Fibroblast of lung (primary cell): ENCODE results near the gene FRY. TPM values are rescaled to one million over a fixed set of nuclear protein-coding genes. Genes with fewer than 3 reads are reported as not detected.

ENCODE experiments used
- DNase-seq, 2 donors: peaks; one replicate each; pipeline versions ENCODE4 v3.0.0 to v3.0.0-alpha.2; 2010; ENCODE audit warnings: low read depth in 2 of 2
- H2AFZ ChIP-seq: 2 replicates; pipeline ENCODE4 v1.5.1; 2012; ENCODE audit warnings: low read length, control low read depth, inconsistent platforms
- H3K27ac ChIP-seq: 2 replicates; pipeline ENCODE4 v1.5.1; 2011; ENCODE audit warnings: low read length, control low read depth; ENCODE audit not compliant: insufficient read depth
- H3K27me3 ChIP-seq: 2 replicates; pipeline ENCODE4 v1.5.1; 2011; ENCODE audit warnings: mild to moderate bottlenecking, low read length; ENCODE audit not compliant: control insufficient read depth, insufficient read depth
- H3K36me3 ChIP-seq: 2 replicates; pipeline ENCODE4 v1.5.1; 2011; ENCODE audit warnings: low read length; ENCODE audit not compliant: control insufficient read depth, insufficient read depth
- H3K4me1 ChIP-seq: 2 replicates; pipeline ENCODE4 v1.5.1; 2011; ENCODE audit warnings: low read length; ENCODE audit not compliant: control insufficient read depth, insufficient read depth; ENCODE audit errors: extremely low read depth
- H3K4me2 ChIP-seq: 2 replicates; pipeline ENCODE4 v1.5.1; 2011; ENCODE audit warnings: low read length, control low read depth; ENCODE audit not compliant: insufficient read depth; ENCODE audit errors: extremely low read depth
- H3K4me3 ChIP-seq, 4 experiments: fragments of 200-600 bp in 1 of 4; sonication (generic) in 1 of 4; replicated peaks in 1 of 4; 2 replicates each; pipeline ENCODE4 v1.5.1; 2011 to 2016; ENCODE audit warnings: low read length in 4 of 4, low read depth in 3 of 4, mild to moderate bottlenecking in 3 of 4, control low read depth in 2 of 4, inconsistent platforms in 1 of 4, mixed read lengths in 1 of 4; ENCODE audit not compliant: insufficient read depth in 1 of 4; ENCODE audit errors: control extremely low read depth in 1 of 4
- H3K79me2 ChIP-seq: 2 replicates; pipeline ENCODE4 v1.5.1; 2012; ENCODE audit warnings: mild to moderate bottlenecking, low read length, inconsistent platforms; ENCODE audit not compliant: control insufficient read depth, insufficient read depth
- H3K9ac ChIP-seq: 2 replicates; pipeline ENCODE4 v1.5.1; 2011; ENCODE audit warnings: mild to moderate bottlenecking, low read length, control low read depth; ENCODE audit not compliant: insufficient read depth
- H3K9me3 ChIP-seq: 2 replicates; pipeline ENCODE4 v1.5.1; 2012; ENCODE audit warnings: low read depth, low read length; ENCODE audit not compliant: control insufficient read depth, insufficient read depth
- H4K20me1 ChIP-seq: 2 replicates; pipeline ENCODE4 v1.5.1; 2011; ENCODE audit warnings: low read length; ENCODE audit not compliant: control insufficient read depth, insufficient read depth; ENCODE audit errors: extremely low read depth
- EZH2 ChIP-seq: IDR thresholded peaks from 2 replicates; pipeline ENCODE4 v1.5.1; 2012; ENCODE audit warnings: low read length, control low read depth, mild to moderate bottlenecking; ENCODE audit errors: missing control alignments
- polyA plus RNA-seq, 2 donors: library from polyadenylated mRNA; depleted of rRNA in 1 of 2; stranded (reverse) in 1 of 2; unstranded in 1 of 2; fragments of >200 nt; gene quantifications; 2 replicates each; pipeline ENCODE4 v1.2.1, GENCODE V29; 2011 to 2012; ENCODE audit warnings: missing spikeins in 1 of 2
- total RNA-seq: library from RNA; depleted of rRNA; stranded (reverse); fragments of >200 nt; gene quantifications from 2 replicates; pipeline ENCODE4 v1.2.1, GENCODE V29; 2014
- TF ChIP-seq, protein P1 (sequence below), 2 donors: IDR thresholded peaks in 1 of 2; conservative IDR thresholded peaks in 1 of 2; 1 replicate in 1 of 2; 2 replicates in 1 of 2; pipeline ENCODE4 v1.5.1; 2011 to 2012; ENCODE audit warnings: low read length in 2 of 2, control low read depth in 1 of 2, inconsistent platforms in 1 of 2, low read depth in 1 of 2, mild to moderate bottlenecking in 1 of 2

The FRY gene
- total and polyA plus RNA-seq, 2 donors (not counting 1 experiment from before 2014, with no cell fraction given), result 8.8 to 18.3 TPM

DNA sequence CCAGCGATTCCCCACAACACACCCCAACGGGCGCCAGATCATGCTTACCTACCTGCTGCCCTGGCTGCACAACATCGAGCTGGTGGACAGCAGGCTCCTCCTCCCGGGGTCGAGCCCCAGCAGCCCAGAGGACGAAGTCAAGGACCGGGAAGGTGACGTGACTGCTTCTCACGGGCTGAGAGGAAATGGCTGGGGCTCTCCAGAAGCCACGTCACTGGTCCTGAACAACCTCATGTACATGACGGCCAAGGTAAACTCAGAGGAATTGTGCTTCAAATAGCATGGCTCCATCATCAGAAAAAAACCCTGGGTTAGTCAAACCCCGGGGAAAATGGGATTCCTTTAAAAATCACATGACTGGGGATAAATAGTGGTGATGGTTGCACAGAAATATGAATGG, 177.3 kb downstream of the FRY start:
- no peaks in the 10 kb centered on the region for H3K27me3 ChIP-seq
- peaks cover 16% of the 10 kb centered on the region for H3K4me1 ChIP-seq
- H3K4me2 ChIP-seq, result no peak overlapping the region
- H3K9me3 ChIP-seq, result no peaks in the 10 kb centered on the region
- TF ChIP-seq, protein P1, sequence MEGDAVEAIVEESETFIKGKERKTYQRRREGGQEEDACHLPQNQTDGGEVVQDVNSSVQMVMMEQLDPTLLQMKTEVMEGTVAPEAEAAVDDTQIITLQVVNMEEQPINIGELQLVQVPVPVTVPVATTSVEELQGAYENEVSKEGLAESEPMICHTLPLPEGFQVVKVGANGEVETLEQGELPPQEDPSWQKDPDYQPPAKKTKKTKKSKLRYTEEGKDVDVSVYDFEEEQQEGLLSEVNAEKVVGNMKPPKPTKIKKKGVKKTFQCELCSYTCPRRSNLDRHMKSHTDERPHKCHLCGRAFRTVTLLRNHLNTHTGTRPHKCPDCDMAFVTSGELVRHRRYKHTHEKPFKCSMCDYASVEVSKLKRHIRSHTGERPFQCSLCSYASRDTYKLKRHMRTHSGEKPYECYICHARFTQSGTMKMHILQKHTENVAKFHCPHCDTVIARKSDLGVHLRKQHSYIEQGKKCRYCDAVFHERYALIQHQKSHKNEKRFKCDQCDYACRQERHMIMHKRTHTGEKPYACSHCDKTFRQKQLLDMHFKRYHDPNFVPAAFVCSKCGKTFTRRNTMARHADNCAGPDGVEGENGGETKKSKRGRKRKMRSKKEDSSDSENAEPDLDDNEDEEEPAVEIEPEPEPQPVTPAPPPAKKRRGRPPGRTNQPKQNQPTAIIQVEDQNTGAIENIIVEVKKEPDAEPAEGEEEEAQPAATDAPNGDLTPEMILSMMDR (conservative IDR thresholded peaks at IDR 0.05 in 1 of 2, IDR thresholded peaks at IDR 0.05 in 1 of 2; ENCODE audit: low read depth in 1 of 2, low read length in 2 of 2), result no peak
- TF ChIP-seq EZH2, result no peak
- no peak overlapping the region for H3K9ac ChIP-seq
- DNase-seq, result no peak
- H3K27ac ChIP-seq, result no peak overlapping the region
- no peaks in the 10 kb centered on the region for H4K20me1 ChIP-seq
- H3K4me3 ChIP-seq, result no peak overlapping the region
- H2AFZ ChIP-seq, result no peak overlapping the region
- no peaks in the 10 kb centered on the region for H3K79me2 ChIP-seq
- no peaks in the 10 kb centered on the region for H3K36me3 ChIP-seq

DNA sequence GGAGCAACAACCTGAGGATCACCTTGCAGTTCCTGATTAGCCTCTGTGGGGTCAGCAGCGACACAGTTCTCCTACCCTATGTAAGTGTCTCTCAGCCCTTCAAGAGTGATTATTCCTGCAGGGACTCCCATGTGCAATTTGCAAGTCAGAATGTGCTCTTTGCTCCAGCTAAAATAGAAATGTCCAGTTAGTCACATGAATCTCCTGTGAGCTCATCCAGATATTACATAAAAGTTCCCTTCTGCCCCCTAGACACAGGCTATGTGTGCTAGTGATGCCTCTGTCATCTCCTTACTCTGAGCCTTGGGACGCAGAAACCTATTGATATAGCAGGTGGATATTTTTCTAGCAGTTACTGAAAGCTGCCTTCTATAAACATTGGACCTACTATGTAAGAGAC, 178.1 kb downstream of the FRY start:
- no peaks in the 10 kb centered on the region for H4K20me1 ChIP-seq

GRCh38 chr13:32210101-32210500, 178.5 kb downstream of the FRY start:
- Histone ChIP-seq H3K79me2 (no peaks in the 10 kb centered on the region), H3K27ac (no peak overlapping the region), H4K20me1 (no peaks in the 10 kb centered on the region), H3K4me3 (no peak overlapping the region), H3K36me3 (peaks cover 3% of the 10 kb centered on the region), H3K9me3 (no peaks in the 10 kb centered on the region), H3K9ac (no peak overlapping the region), H2AFZ (no peak overlapping the region), H3K4me2 (no peak overlapping the region), H3K4me1 (peaks cover 16% of the 10 kb centered on the region), H3K27me3 (no peaks in the 10 kb centered on the region)
- TF ChIP-seq, protein P1 (conservative IDR thresholded peaks at IDR 0.05 in 1 of 2, IDR thresholded peaks at IDR 0.05 in 1 of 2; ENCODE audit: low read depth in 1 of 2, low read length in 2 of 2), result no peak
- TF ChIP-seq EZH2, result no peak
- DNase-seq, result no peak

More for the DNA sequence above, 178.1 kb downstream of the FRY start:
- Histone ChIP-seq H3K79me2 (no peaks in the 10 kb centered on the region), H3K4me3 (no peak overlapping the region), H3K27ac (no peak overlapping the region), H3K4me1 (peaks cover 16% of the 10 kb centered on the region), H3K9ac (no peak overlapping the region), H2AFZ (no peak overlapping the region), H3K9me3 (no peaks in the 10 kb centered on the region), H3K36me3 (peaks cover 3% of the 10 kb centered on the region), H3K4me2 (no peak overlapping the region), H3K27me3 (no peaks in the 10 kb centered on the region)
- TF ChIP-seq EZH2, result no peak
- TF ChIP-seq, protein P1 (conservative IDR thresholded peaks at IDR 0.05 in 1 of 2, IDR thresholded peaks at IDR 0.05 in 1 of 2; ENCODE audit: low read depth in 1 of 2, low read length in 2 of 2), result no peak
- DNase-seq, result peak; percentile 12 to 41
